Hepatocyte (in vitro differentiated cells): ENCODE data around the gene AMER1.

Experiments used
- EZH2phosphoT487 ChIP-seq: fragments of 200-600 bp; sonication (generic); IDR thresholded peaks from one replicate; pipeline ENCODE4 v1.6.1; 2018; ENCODE audit warnings: antibody characterized with exemption, mild to moderate bottlenecking, low read depth, moderate library complexity; ENCODE audit not compliant: unreplicated experiment, severe bottlenecking
- TF ChIP-seq, protein P1 (sequence below): fragments of 200-600 bp; sonication (generic); IDR thresholded peaks from 2 replicates; pipeline ENCODE4 v1.5.1; 2016; ENCODE audit warnings: antibody characterized with exemption, mild to moderate bottlenecking; ENCODE audit not compliant: poor library complexity

- TF ChIP-seq, protein P1, sequence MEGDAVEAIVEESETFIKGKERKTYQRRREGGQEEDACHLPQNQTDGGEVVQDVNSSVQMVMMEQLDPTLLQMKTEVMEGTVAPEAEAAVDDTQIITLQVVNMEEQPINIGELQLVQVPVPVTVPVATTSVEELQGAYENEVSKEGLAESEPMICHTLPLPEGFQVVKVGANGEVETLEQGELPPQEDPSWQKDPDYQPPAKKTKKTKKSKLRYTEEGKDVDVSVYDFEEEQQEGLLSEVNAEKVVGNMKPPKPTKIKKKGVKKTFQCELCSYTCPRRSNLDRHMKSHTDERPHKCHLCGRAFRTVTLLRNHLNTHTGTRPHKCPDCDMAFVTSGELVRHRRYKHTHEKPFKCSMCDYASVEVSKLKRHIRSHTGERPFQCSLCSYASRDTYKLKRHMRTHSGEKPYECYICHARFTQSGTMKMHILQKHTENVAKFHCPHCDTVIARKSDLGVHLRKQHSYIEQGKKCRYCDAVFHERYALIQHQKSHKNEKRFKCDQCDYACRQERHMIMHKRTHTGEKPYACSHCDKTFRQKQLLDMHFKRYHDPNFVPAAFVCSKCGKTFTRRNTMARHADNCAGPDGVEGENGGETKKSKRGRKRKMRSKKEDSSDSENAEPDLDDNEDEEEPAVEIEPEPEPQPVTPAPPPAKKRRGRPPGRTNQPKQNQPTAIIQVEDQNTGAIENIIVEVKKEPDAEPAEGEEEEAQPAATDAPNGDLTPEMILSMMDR = no peak
- no peak for TF ChIP-seq EZH2phosphoT487
Observed at GRCh38 chrX:64204701-64205440, 637 bp downstream of the AMER1 start.
